ENCODE results near the gene ZSCAN22.
"Not testable (repeated sequence)": the region's sequence is repeated elsewhere in the genome, so short reads cannot be mapped to it uniquely, and the experiment has no call there.

ZSCAN22 gene

GRCh38 chr19:58317476-58318072 lies 9.2 kb upstream of the ZSCAN22 start:
- no peak for DNase-seq

- DNase-seq: no peak
Measured at GRCh38 chr19:58318297-58318696, 8.5 kb upstream of the ZSCAN22 start.

GRCh38 chr19:58319241-58319640 lies 7.6 kb upstream of the ZSCAN22 start:
- DNase-seq: no peak

- DNase-seq: no peak
Measured at GRCh38 chr19:58325311-58326022, 1.3 kb upstream of the ZSCAN22 start.

- DNase-seq: peak in 1 of 56 donors; percentile 57
Measured at GRCh38 chr19:58326501-58326913, 287 bp upstream of the ZSCAN22 start.

- no peak for DNase-seq
Measured at GRCh38 chr19:58328999-58329398, 2.2 kb downstream of the ZSCAN22 start.

- peak in 41 of 56 donors; percentile 15 to 82 (median 50) for DNase-seq
Measured at GRCh38 chr19:58330458-58330857, 3.7 kb downstream of the ZSCAN22 start.

- DNase-seq: no peak
Measured at GRCh38 chr19:58332697-58333096, 5.9 kb downstream of the ZSCAN22 start.

- DNase-seq: no peak
Measured at GRCh38 chr19:58334691-58335249, 8.0 kb downstream of the ZSCAN22 start.

- no peak for DNase-seq
Measured at GRCh38 chr19:58335630-58336029, 8.8 kb downstream of the ZSCAN22 start.

GRCh38 chr19:58336216-58336615 lies 9.4 kb downstream of the ZSCAN22 start:
- DNase-seq: no peak

GRCh38 chr19:58336820-58337219 lies 10.0 kb downstream of the ZSCAN22 start:
- no peak for DNase-seq

GRCh38 chr19:58338336-58338735 lies 11.5 kb downstream of the ZSCAN22 start:
- no peak for DNase-seq

GRCh38 chr19:58338825-58339558 lies 12.2 kb downstream of the ZSCAN22 start:
- DNase-seq: no peak

GRCh38 chr19:58345558-58345957 lies 18.8 kb downstream of the ZSCAN22 start:
- DNase-seq: no peak

GRCh38 chr19:58346961-58347929 lies 20.5 kb downstream of the ZSCAN22 start:
- DNase-seq: peak in 54 of 56 donors; percentile 12 to 87 (median 68)

- DNase-seq: not testable (repeated sequence)
Measured at GRCh38 chr19:58348080-58348479, 21.3 kb downstream of the ZSCAN22 start.

- DNase-seq: no peak
Measured at GRCh38 chr19:58349590-58349989, 22.8 kb downstream of the ZSCAN22 start.

- DNase-seq: no peak
Measured at GRCh38 chr19:58350001-58350861, 23.4 kb downstream of the ZSCAN22 start.
